SK-N-SH treated with all-trans-retinoic acid at 6 μM for 48 hours (cell line): Measurements from ENCODE around the gene CNN2.

Source experiments
- ATAC-seq: fragments of 200-7000 bp; cut with Tn5 transposase; 3 replicates; pipeline ENCODE4 v1.9.1; 2020; ENCODE audit warnings: mild to moderate bottlenecking, moderate library complexity
- ARNTL ChIP-seq: fragments of 450-650 bp; formaldehyde crosslinking; IDR thresholded peaks from 2 replicates; pipeline ENCODE4 v1.5.0; 2020; ENCODE audit warnings: low read depth, mild to moderate bottlenecking, moderate library complexity, borderline replicate concordance
- BACH2 ChIP-seq: fragments of 250-450 bp; sonication (Bioruptor Pico); IDR thresholded peaks from 2 replicates; pipeline ENCODE4 v1.9.0; 2021; ENCODE audit warnings: mild to moderate bottlenecking, borderline replicate concordance
- CSDC2 ChIP-seq: fragments of 250-450 bp; sonication (Bioruptor Pico); IDR thresholded peaks from 2 replicates; pipeline ENCODE4 v1.5.0; 2020; ENCODE audit warnings: mild to moderate bottlenecking, moderate library complexity
- CSRNP3 ChIP-seq: fragments of 250-450 bp; sonication (Bioruptor Pico); IDR thresholded peaks from 2 replicates; pipeline ENCODE4 v1.5.1; 2021; ENCODE audit warnings: mild to moderate bottlenecking, moderate library complexity
- ESRRG ChIP-seq: fragments of 250-450 bp; sonication (Bioruptor Pico); IDR thresholded peaks from 2 replicates; pipeline ENCODE4 v1.6.1; 2021; ENCODE audit warnings: mild to moderate bottlenecking
- GLIS3 ChIP-seq: fragments of 250-450 bp; sonication (Bioruptor Pico); IDR thresholded peaks from 2 replicates; pipeline ENCODE4 v1.5.0; 2020; ENCODE audit warnings: mild to moderate bottlenecking, moderate library complexity
- ISL1 ChIP-seq: fragments of 250-450 bp; sonication (Bioruptor Pico); IDR thresholded peaks from 2 replicates; pipeline ENCODE4 v2.1.2; 2022; ENCODE audit warnings: mild to moderate bottlenecking, moderate library complexity
- OSR1 ChIP-seq: fragments of 250-450 bp; sonication (Bioruptor Pico); IDR thresholded peaks from 2 replicates; pipeline ENCODE4 v1.8.0; 2022; ENCODE audit warnings: moderate library complexity, mild to moderate bottlenecking, inconsistent platforms
- PATZ1 ChIP-seq: fragments of 250-450 bp; sonication (Bioruptor Pico); IDR thresholded peaks from 2 replicates; pipeline ENCODE4 v1.8.0; 2020; ENCODE audit warnings: mild to moderate bottlenecking, moderate library complexity, borderline replicate concordance
- PPARA ChIP-seq: fragments of 250-450 bp; sonication (Bioruptor Pico); IDR thresholded peaks from 2 replicates; pipeline ENCODE4 v1.5.0; 2020; ENCODE audit warnings: mild to moderate bottlenecking, borderline replicate concordance
- RARB ChIP-seq: fragments of 250-450 bp; sonication (Bioruptor Pico); IDR thresholded peaks from 2 replicates; pipeline ENCODE4 v1.8.0; 2021; ENCODE audit warnings: mild to moderate bottlenecking, moderate library complexity
- SNAI2 ChIP-seq: fragments of 250-450 bp; sonication (Bioruptor Pico); IDR thresholded peaks from 2 replicates; pipeline ENCODE4 v1.5.0; 2020; ENCODE audit warnings: mild to moderate bottlenecking, moderate library complexity
- TCF4 ChIP-seq: fragments of 250-450 bp; sonication (Bioruptor Pico); IDR thresholded peaks from 2 replicates; pipeline ENCODE4 v1.8.0; 2021; ENCODE audit warnings: mild to moderate bottlenecking, moderate library complexity, borderline replicate concordance
- TOX ChIP-seq: fragments of 250-450 bp; sonication (Bioruptor Pico); IDR thresholded peaks from 2 replicates; pipeline ENCODE4 v1.8.0; 2021; ENCODE audit warnings: mild to moderate bottlenecking, moderate library complexity, borderline replicate concordance
- ZC3H10 ChIP-seq: fragments of 250-450 bp; sonication (Bioruptor Pico); IDR thresholded peaks from 2 replicates; pipeline ENCODE4 v1.5.1; 2021; ENCODE audit warnings: mild to moderate bottlenecking, moderate library complexity
- ZFP30 ChIP-seq: fragments of 450-650 bp; formaldehyde crosslinking; IDR thresholded peaks from 2 replicates; pipeline ENCODE4 v1.5.0; 2022; ENCODE audit warnings: mild to moderate bottlenecking, moderate library complexity
- ZNF565 ChIP-seq: fragments of 450-650 bp; formaldehyde crosslinking; conservative IDR thresholded peaks from 2 replicates; pipeline ENCODE4 v1.5.0; 2020; ENCODE audit warnings: low read depth, mild to moderate bottlenecking, moderate library complexity
- ZNF70 ChIP-seq: fragments of 450-650 bp; formaldehyde crosslinking; IDR thresholded peaks from 2 replicates; pipeline ENCODE4 v1.5.0; 2020; ENCODE audit warnings: mild to moderate bottlenecking, moderate library complexity
- ZNF8 ChIP-seq: fragments of 450-650 bp; formaldehyde crosslinking; IDR thresholded peaks from 2 replicates; pipeline ENCODE4 v1.5.0; 2020; ENCODE audit warnings: mild to moderate bottlenecking, moderate library complexity
- TF ChIP-seq, protein P1 (sequence below): fragments of 250-450 bp; sonication (Bioruptor Pico); IDR thresholded peaks from 2 replicates; pipeline ENCODE4 v1.8.0; 2021; ENCODE audit warnings: low read depth, mild to moderate bottlenecking, moderate library complexity, borderline replicate concordance
- TF ChIP-seq, protein P2 (sequence below): fragments of 250-450 bp; sonication (Bioruptor Pico); IDR thresholded peaks from 2 replicates; pipeline ENCODE4 v1.5.0; 2020; ENCODE audit warnings: mild to moderate bottlenecking, moderate library complexity

Gene CNN2

GRCh38 chr19:1054102-1055027, 28.0 kb downstream of the CNN2 start:
- TF ChIP-seq RARB (no peak), ZNF70 (CRISPR knock-in tag) (no peak), ISL1 (CRISPR knock-in tag) (no peak), CSDC2 (no peak), OSR1 (CRISPR knock-in tag) (no peak), ZC3H10 (CRISPR knock-in tag) (no peak), TOX (CRISPR knock-in tag) (no peak), TCF4 (CRISPR knock-in tag) (no peak), SNAI2 (CRISPR knock-in tag) (no peak), PATZ1 (no peak), ZNF565 (CRISPR knock-in tag) (no peak), ARNTL (CRISPR knock-in tag) (no peak), ZFP30 (no peak), ZNF8 (CRISPR knock-in tag) (no peak)
- TF ChIP-seq, protein P1, sequence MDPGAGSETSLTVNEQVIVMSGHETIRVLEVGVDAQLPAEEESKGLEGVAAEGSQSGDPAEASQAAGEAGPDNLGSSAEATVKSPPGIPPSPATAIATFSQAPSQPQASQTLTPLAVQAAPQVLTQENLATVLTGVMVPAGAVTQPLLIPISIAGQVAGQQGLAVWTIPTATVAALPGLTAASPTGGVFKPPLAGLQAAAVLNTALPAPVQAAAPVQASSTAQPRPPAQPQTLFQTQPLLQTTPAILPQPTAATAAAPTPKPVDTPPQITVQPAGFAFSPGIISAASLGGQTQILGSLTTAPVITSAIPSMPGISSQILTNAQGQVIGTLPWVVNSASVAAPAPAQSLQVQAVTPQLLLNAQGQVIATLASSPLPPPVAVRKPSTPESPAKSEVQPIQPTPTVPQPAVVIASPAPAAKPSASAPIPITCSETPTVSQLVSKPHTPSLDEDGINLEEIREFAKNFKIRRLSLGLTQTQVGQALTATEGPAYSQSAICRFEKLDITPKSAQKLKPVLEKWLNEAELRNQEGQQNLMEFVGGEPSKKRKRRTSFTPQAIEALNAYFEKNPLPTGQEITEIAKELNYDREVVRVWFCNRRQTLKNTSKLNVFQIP = no peak
- ATAC-seq = no peak; the same call in 2 of the 3 replicates

DNA sequence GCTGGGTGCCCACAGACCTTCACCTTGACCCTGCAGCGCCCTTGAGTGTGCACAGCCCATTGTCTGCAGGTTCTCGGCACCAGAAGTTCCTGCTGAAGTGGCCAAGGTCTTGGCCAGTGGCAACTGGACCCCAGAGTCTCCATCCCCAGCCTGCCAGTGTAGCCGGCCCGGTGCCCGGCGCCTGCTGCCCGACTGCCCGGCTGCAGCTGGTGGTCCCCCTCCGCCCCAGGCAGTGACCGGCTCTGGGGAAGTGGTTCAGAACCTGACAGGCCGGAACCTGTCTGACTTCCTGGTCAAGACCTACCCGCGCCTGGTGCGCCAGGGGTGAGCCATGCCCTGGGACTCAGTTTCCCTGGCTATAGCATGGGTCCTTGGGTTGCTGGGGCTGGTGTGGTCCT, 28.6 kb downstream of the CNN2 start:
- TF ChIP-seq BACH2 (CRISPR knock-in tag) (no peak), ZNF565 (CRISPR knock-in tag) (no peak), ZNF8 (CRISPR knock-in tag) (no peak), ESRRG (no peak), TOX (CRISPR knock-in tag) (no peak), ZFP30 (no peak), GLIS3 (CRISPR knock-in tag) (no peak), PPARA (CRISPR knock-in tag) (no peak), TCF4 (CRISPR knock-in tag) (no peak), CSRNP3 (CRISPR knock-in tag) (no peak), ZNF70 (CRISPR knock-in tag) (no peak), CSDC2 (no peak), SNAI2 (CRISPR knock-in tag) (no peak), ZC3H10 (CRISPR knock-in tag) (no peak), RARB (no peak)
- TF ChIP-seq, protein P1 = no peak
- TF ChIP-seq, protein P2, sequence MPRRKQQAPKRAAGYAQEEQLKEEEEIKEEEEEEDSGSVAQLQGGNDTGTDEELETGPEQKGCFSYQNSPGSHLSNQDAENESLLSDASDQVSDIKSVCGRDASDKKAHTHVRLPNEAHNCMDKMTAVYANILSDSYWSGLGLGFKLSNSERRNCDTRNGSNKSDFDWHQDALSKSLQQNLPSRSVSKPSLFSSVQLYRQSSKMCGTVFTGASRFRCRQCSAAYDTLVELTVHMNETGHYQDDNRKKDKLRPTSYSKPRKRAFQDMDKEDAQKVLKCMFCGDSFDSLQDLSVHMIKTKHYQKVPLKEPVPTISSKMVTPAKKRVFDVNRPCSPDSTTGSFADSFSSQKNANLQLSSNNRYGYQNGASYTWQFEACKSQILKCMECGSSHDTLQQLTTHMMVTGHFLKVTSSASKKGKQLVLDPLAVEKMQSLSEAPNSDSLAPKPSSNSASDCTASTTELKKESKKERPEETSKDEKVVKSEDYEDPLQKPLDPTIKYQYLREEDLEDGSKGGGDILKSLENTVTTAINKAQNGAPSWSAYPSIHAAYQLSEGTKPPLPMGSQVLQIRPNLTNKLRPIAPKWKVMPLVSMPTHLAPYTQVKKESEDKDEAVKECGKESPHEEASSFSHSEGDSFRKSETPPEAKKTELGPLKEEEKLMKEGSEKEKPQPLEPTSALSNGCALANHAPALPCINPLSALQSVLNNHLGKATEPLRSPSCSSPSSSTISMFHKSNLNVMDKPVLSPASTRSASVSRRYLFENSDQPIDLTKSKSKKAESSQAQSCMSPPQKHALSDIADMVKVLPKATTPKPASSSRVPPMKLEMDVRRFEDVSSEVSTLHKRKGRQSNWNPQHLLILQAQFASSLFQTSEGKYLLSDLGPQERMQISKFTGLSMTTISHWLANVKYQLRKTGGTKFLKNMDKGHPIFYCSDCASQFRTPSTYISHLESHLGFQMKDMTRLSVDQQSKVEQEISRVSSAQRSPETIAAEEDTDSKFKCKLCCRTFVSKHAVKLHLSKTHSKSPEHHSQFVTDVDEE (CRISPR knock-in tag) = no peak
- no peak for ATAC-seq
